CD4-positive, alpha-beta T cell treated with Interleukin-15 for 1 hour (primary cell): ENCODE measurements around the gene NSUN2.

ENCODE experiments used
- DNase-seq: peaks from one replicate; pipeline ENCODE4 v3.0.0-alpha.2; 2020

Gene NSUN2

DNA sequence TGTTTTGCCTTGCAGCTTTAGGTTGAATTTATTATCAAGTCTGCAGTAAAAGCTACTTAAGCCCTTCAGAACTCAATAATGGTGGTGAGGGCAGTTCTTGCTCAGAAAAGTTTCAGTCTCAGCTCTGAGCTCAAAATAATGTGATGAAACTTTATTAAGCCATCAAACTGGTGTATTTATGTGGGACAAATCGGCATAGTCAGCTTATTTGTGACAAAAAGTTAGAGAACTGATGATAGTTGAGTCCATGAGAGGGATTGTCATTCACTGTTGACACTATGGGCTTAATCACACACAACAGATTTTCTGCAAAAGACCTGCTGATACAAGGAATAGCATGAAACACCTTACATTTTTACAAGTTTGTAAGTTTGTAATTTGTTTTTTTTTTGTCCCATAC lies 9.8 kb upstream of the NSUN2 start:
- DNase-seq, result no peak

DNA sequence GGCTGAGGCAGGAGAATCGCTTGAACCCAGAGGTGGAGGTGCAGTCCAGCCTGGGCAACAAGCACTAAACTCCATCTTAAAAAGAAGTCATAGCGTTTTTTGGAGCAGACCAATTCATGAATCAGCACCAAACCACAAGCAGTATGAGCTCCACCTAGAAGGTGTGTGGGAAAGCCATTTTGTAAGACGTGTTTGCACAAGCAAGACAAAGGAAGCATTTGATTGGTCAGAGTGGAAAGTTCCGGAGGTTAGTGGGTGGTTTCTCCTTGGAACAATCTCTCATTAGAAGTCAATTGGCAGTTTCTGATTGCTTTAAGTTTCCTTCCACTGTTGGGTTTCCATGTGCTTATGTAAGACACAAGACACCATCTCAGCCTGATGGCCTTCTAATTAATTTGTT lies 5.4 kb upstream of the NSUN2 start:
- DNase-seq, result no peak

DNA sequence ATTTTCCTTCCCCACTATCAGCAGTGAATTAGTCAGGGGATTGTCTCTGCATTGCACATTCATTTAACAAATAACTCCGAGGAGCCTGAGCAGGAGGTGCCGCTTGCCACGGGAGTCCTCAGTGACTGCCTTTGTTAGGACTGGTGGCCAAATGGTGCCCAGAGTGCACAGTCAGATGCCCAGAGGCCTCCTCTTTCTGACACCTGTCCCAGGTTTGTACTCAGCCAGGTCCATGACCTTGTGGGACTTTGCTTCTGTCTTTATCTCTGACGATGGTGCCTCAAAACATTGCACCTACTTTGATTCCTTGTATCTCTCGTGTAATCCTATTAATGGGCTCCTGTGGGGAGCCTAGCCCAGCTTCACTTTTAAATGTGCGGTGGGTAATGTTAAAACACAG lies 4.7 kb upstream of the NSUN2 start:
- DNase-seq, result no peak

DNA sequence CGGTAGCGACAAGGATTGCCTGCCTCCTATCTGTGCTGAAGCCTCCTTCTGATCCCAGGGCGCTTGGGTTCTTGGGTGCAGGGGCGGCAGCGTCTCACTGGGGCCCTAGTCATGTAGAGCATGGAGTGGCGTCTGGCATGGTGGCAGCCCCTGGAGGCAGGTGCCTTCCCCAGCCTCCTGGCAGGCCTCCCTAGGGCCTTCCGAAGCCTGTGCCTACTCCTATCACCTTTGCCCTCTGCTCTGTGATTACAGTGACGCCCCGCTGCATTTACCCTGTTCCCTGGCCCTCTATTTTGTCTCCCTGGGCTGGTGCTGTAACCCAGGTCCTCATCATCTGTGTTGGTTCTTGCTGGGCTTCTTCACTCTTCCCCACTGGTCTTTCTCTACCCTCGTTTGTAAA lies 4.2 kb upstream of the NSUN2 start:
- DNase-seq, result no peak

DNA sequence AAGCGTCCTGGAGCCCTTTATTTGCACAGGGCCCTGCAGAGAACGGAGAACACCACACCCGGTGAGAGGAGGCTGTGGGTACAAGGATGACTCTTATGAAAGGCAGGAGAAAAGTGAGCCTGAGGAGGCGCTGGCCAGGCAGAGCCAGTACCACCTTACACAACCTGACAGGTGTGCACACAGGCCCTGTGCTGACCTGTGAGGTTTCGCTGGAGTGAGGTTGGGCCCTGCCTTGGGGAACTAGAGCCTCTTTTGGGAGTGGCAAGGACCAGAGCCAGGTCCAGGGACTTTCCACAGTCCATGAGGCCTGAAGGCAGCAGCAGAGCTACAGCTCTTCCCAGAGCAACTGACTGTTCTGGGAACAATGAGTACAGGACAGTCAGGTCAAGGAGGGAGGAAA lies 3.4 kb upstream of the NSUN2 start:
- DNase-seq, result no peak

DNA sequence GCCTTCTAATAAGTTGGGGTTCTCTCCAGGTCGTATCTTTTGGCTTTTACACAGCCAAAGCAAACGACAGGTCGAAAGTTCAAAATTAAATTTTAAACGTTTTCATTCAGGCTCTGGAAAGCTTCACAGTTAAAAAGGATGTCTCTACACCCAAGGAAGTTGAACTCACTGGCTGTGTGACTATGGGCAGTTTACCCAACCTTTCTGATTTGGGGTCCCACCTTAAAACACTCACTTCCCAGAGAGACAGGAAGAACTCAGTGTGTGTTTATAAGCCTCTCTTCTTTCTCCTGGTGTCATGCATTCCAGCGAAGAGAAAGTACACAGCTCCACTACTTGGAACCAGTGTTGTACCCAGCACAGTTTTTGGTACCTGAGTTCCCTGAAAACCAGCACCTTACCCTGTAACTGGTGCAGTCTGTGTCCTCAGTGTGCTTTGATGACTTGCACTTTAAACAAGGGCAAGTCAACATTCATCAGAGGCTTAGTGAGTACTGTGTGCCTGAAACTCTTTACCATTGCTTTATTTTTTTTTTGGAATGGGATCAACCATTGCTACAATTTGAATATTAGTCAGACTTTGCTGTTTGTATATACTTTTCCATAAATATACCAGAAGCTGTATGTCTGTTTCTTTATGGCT lies 2.1 kb upstream of the NSUN2 start:
- no peak for DNase-seq

DNA sequence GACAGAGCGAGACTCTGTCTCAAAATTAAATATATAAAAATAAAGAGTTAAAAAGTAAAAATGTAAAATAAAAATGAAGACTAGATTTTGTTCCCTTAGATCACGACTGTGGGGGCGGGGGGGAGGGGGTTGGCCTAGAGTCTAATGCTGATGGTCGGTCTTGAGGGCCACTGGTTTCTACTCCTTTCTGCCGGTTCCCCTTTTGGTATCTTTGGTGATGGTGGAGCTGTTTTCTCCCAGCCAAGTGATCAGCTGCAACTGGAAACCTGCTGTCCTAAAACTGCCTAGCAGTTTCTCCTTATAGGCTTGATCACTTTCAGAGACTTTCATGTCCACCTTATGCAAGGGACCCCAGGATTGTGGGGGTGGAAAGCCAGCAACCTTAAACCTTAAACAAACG lies 1.5 kb upstream of the NSUN2 start:
- DNase-seq, result no peak

DNA sequence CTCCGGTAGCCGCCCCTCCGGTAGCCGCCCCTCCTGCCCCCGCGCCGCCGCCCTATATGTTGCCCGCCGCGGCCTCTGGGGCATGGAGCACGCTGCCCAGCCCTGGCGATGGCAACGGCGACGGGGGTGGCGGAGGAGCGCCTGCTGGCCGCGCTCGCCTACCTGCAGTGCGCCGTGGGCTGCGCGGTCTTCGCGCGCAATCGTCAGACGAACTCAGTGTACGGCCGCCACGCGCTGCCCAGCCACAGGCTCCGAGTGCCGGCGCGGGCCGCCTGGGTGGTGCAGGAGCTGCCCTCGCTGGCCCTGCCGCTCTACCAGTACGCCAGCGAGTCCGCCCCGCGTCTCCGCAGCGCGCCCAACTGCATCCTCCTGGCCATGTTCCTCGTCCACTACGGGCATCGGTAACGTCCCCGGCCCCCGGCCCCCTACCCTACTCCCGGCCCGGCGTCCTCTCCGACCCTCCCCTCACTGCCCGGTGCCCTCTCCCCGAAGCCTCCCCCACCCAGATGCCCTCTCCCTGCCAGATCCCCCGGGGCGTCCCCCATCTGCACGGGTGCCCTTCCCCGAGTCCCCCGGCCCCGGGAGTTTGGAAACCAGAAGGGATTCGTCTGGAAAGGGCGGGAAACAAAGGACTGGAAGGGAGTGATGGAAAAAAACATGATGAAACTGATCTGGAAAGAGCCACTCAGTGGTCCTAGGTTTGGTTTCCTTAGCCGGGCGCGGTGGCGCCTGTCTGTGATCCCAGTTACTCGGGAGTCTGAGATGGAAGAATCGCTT lies 813 bp upstream of the NSUN2 start:
- DNase-seq, result no peak

DNA sequence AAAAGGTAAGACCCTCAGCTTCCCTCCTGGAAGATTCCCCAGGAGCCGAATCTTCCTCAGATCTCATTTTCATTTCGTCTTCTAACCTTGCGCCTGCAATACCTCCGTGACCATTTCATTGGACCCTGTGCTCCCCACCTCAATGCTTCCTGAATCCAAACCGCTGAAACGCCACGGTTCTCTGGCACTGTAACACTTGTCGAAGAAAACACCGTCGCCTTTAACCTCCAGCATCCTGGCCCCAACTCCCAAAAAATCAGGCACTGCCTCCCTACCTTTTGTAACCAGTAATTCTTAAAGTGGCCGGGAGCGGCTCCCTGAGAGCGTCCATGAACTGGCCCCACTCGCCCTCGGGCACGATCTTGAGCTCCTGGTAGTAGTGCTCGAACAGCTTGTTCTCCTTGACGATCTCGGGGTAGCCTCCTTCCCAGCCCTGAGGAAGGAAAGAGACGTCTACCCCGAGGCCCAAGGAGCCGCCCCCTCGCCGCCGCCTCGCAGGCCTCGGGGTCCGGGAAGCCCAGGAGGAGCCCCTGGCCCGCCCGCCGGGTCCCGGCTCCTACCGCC lies 438 bp downstream of the NSUN2 start:
- no peak for DNase-seq

DNA sequence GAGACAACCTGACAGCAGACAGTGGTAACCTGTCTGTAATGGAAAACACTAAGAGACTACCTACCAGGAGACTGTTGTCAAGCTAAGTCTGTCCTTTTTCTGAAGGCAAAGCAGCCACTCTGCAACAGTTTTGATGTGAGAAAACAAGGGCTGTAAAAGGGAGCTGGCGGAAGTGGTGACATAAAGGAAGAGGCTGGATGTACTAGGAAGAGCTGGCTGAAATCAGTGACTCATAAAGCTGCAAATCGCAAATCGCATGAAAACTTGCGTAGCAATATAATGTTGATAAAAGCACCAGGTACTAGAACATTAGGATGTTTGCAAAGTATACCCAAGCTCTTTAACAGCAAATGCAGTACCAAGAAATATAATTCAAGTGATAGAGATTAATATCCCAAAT lies 1.4 kb downstream of the NSUN2 start:
- DNase-seq, result no peak

DNA sequence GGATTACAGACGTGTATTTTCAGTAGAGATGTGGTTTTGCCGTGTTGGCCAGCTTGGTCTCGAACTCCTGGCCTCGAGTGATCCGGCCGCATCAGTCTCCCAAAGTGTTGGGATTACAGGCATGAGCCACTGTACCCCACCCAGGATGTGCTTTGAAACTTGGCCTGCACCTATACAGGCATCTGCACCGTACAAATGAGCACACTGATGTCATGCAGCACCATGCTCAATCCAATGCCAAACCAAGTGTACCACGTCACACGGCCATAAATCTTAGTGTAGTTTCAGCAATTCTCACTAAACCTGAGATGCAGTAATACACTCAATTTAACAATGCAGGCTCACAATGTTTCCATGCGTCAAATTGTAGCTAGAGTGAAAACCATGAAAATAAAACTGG lies 6.3 kb downstream of the NSUN2 start:
- no peak for DNase-seq

DNA sequence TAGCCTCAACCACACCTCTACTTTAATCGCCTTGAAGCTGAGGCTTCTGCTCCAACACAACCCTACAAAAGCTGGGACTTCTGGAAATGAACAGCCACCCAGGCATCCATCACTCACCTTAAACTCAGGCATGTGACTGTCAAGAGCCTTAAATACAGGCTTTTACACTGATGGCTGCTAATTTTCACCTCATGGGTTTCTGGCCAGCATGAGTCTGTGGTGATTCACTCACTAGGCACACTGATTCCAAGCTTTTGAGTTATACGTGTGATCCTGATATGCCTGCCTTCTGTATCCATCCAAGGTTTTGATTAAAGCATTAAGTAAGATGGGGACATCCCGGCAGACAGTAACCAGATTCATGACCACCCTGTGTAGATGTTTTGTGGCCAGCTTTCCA lies 8.9 kb downstream of the NSUN2 start:
- no peak for DNase-seq

DNA sequence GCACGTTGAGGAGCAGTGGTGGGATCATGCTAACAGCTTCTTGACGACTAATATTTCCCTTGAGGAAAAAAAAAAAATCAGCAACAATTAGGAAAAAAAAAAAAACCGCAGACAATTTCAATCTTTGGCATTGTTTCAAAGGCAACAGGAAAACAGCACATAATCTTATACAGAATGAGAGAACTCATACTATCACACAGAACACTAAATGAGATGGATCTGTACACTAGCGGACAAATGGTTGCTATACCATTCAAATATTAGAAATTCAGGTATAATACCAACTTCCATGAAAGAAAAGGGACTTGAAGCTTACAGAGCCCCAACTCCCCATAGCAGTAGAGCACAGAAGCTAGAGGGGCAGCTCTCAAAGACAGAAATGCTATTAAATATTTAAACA lies 9.6 kb downstream of the NSUN2 start:
- no peak for DNase-seq

DNA sequence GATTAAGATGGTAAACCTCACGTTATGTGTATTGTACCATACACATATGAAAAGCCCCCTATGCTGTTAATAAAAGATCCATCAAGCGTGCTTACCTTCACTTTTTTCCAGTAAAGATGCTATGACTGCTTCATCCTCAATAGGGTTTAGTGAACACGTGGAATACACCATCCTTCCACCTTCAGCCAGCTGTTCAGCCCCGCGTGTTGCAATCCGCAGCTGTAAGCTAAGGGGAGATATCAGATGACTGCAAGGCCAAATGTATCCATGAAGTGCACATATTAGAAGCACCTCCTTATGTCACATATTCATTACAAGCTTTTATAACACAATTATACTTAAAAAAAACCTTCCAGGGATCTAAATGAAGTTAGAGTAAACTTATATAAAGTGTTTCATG lies 16.2 kb downstream of the NSUN2 start:
- no peak for DNase-seq

DNA sequence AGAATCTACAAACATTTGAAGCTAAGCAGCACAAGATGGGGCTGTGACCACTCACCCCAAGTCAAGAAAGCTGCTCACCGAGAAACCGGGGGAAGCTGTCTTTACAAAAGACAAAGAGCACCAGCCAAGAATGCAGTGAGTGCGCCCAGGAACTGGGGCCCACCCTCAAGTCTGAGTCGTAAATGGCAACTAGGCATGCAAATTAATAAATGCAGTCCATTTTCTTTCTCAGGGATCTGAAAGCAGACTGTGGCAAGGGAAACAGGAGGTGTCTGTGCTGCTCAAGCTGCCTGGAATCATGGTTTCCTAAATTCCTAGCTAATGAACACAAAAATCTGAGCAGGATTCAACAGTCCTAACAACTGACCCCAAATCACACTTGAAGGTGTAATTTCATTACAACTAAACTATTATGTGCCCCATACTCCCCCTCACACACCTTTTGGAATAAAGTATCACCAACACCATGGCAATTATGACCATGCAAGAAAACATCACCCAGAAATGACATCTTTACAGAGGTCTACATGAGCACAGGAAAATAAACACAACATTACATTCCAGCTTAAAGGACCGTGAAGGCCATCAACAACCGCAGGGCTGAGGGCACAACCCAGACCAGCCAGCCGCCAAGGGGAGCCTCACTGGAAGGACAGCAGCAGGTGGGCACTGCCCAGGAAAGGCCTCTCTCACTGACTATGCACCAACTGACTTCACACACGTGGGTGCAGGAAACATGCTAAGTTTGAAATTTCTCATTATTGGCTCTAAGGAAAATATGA lies 17.6 kb downstream of the NSUN2 start:
- no peak for DNase-seq

DNA sequence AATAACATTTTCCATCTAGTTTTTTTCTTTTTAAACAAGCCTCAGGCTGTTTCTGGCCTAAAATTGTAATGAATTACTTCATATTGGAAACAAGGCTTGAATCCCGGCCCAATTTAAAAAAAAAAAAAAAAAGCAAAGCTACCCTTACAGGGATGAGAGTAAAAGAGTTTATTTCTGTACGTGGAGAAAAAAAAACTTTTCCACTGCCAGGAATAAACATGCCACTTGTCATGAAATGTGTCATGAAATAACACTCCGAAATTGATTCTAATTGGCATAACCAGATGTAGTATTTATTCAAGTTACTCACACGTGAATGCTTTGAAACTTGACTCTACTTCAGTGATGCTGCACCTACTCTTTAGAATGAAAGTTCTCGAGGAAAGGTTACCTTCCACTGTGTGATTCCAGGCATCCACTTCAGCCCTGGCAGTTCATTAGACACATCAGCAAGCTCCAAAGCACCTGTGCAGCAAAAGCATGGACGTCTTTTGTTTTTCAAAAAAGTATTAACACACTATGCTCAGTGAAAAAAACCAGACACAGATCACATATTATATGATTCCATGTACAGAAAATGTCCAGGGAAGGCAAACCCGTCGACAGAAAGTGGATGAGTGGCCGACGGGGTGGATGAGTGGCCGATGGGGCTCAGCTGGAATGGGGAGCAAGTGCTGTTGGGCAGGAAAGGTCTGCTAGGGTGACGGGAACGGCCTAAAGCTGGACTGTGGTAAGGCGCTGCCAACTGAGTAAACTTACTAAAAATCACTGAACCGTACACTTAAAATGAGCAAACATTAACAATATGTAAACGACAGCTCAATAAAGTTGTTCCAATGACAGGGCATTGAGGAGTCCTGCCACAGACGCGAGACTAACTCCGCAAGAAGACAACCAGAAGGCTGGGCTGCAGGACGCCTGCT lies 21.2 kb downstream of the NSUN2 start:
- DNase-seq, result no peak

DNA sequence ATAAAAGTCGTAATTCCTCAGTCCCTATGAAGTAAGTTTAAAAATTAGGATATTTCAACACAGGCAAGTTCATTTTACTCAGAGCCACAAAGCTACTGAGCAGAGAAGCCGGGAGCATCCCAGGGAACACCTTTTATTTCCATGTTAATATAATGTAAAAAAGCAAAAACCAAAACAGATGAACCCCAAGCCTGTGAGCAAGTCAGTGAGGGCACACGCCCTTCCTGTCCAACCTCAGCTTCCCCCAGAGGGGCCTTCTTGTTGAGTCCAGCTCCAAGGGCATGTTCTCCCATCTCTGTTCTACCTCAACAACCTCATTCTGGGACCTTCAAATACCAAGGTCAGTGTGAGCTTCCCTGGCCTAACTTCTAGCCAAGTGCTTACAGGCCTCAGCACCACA lies 24.8 kb downstream of the NSUN2 start:
- DNase-seq, result no peak

DNA sequence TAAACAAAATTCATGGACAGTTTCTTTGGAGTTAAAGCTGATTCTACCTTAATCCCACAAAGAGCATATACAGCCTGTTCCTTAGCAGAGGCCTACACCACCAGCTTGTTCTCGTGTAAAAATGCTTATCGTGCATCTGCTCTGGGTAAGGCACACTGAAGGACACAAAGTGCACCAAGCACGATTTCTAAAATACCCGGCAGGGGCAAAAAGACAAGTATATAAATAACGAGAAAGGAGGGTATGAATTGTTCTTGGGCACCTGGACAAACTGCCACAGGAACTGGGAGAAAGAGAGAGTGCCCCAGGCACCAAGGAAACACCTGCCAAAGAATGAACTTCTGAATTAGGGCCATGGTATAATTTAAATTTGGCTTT lies 25.3 kb downstream of the NSUN2 start:
- no peak for DNase-seq

DNA sequence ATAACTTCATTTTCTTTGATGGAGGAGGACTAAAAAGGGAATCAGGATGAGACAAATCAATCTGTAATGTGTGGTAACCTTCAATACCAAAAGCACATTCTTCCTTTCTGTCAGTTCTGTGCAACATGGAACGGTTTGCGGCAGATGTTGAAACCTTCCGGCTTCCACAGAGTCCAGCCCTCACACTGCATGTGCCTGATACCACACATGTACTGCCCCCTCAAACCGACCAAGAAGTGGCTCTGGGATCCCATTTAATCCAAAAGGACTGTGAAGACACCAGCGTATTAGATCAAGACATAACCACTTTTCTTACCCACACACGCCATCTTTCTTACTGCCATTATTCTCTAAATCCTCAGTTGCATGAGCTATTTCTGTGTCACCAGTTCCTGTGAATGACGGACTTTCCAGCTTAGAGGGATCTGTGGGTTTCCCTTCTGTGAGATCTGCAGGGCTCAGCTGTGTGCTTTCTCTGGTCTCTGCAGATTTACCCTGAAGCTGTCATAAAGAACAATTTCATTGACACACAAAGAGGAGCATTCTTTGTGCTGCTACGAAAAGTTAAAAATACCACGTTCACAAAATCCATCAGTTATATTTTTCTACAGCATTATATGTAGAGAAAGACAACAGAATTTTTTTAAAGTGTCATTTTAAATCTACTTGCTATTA lies 25.8 kb downstream of the NSUN2 start:
- no peak for DNase-seq

DNA sequence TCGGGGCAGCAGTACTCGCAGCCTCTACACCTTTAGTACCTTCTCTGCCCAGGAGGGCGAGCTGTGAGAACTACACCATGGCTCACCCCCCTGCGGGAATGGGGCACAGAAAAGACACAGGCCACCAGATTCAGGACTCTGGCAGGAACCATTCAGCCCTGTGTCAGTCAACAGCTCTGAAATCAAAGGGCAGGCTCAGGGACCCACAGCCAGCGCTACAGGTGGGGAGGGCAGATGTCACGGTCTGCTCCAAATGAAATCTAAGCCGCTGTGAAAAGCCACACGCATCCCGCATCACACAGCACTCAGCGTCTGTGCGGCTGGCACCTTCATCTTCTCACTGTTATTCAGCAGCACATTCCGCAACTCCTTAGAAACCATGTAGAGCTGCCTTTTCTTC lies 27.9 kb downstream of the NSUN2 start:
- DNase-seq, result no peak

DNA sequence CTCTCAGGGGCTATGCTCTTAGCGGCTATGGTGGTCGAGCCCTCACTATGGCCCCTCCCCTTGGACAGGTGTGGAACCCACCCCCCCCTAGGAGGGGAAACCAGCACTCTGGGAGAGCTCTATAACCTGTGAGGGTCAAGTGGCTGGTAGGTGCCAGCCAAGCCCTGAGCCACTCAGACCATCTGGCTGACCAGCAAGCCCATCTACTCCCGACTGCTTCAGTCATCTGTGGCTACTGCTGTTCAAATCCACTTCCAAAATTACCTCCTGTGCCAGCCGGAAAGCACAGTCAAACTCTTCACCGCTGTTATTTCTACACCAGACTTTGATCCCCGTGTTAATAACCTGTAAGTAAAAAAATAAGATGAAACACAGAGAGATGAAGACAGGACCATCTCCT lies 28.5 kb downstream of the NSUN2 start:
- DNase-seq, result no peak

DNA sequence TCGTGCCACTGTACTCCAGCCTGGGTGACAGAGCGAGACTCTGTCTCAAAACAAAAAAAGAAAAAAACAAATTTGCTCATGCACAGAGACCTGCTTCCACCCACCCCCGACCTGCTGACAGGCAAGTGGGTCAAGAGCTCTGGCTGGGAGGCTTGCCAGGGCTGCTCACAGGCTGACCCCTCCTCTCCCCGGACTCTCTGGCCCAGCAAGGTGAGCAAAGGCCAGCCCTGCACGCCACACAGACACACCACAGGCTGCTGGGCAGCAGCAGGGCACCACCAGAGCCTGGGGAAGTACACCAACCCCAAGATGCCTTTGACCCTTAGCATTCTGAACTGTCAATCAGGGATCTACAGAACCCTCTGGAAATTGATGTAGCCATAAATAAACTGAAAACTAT lies 29.2 kb downstream of the NSUN2 start:
- no peak for DNase-seq
